Kidney glomerular epithelial cell (primary cell): Measurements from ENCODE around the gene MGMT.

Source experiments
- DNase-seq: peaks from one replicate; lab custom pipeline; 2025; lab: John Stamatoyannopoulos, UW

The MGMT gene

DNA sequence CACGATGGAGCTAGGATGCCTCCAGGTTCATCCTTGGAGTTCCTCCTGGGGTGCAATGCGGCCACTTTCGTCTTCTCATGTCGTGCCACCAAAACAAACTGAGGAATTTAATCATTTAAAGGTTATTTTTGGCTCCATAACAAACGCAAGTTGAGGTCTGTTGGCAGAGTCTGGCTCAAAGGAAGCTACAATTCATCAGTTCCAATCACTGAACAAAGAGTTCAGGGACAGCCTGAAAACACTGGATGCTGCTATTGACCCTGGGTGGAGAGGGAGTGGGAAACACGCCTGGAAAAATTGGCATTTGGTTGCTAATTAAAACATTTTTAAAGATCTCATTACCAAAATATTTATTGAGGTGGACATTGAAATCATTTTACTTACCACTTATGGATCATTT lies 11.4 kb upstream of the MGMT start:
- DNase-seq: no peak

DNA sequence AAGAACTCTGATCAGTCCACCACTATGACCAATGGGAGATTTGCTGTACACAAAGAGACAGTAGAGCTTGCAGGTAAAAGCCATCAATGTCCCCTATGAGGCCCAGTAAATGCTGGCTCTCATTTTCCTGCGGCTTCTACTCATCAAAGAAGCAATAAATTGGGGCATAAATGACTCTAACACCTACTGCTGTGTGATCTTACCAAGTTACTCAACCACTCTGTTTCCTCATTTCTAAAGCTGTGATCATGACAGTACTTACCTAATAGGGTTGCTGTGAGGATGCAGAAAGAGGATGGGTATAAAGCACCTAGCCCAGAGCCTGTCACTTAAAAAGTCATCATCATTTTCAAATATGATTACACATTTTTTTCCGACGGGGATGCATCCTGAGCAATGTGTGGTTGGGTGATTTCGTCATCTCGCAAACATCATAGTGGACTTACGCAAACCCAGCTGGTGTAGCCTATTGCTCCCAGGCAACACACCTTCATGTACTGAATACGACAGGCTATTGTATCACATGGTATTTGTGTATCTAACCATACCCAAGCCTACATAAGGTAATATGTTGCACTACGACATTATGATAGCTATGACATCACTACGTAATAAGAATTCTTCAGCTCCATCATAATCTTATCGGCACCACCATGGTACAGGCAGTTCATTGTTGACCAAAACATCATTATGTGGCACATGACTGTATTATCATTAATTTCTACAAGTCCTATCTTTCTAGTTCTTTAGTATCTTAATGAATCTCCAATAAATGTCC lies 7.1 kb upstream of the MGMT start:
- no peak for DNase-seq

DNA sequence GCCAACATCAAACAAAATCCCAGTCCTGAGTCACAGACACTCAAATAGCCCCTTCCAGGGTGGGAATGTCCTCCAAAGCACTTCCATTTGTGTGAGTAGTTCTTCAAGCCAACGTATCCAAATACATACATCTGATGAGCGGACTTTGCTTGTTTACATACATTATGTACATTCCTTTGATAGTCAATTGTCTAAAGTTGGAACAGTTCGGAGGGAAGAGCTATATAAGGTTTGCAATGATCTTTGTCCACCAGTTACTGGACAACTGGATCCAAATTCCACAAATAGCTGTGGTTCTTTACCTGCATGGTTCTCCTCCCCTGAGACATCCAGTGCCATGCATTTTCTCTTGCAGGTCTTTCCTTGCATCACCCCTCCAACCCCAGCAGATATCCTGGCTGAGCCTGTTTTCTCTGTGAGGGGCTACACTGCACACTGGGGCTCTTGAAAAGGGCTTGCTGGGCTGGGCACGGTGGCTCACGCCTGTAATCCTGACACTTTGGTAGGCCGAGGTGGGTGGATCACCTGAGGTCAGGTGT lies 4.7 kb upstream of the MGMT start:
- no peak for DNase-seq

DNA sequence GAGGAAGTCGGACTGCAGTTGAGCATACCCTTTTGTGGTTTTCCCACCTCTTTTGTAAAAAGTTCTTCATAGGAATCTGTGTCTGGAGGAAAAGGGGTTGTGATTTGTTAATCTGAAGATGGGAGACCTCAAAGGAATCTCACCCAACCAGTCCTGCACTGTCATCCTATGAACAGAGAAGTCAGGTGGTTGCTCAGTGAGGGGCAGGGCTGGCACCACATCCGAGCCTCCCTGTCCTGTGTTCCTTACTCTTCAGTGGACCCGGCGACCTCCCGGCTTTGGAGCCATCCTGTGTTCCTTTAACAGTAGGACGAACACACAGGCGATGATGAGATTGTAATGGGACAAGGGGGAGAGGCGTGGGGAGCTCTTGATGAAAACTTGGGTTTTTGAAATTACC lies 2.8 kb upstream of the MGMT start:
- no peak for DNase-seq

DNA sequence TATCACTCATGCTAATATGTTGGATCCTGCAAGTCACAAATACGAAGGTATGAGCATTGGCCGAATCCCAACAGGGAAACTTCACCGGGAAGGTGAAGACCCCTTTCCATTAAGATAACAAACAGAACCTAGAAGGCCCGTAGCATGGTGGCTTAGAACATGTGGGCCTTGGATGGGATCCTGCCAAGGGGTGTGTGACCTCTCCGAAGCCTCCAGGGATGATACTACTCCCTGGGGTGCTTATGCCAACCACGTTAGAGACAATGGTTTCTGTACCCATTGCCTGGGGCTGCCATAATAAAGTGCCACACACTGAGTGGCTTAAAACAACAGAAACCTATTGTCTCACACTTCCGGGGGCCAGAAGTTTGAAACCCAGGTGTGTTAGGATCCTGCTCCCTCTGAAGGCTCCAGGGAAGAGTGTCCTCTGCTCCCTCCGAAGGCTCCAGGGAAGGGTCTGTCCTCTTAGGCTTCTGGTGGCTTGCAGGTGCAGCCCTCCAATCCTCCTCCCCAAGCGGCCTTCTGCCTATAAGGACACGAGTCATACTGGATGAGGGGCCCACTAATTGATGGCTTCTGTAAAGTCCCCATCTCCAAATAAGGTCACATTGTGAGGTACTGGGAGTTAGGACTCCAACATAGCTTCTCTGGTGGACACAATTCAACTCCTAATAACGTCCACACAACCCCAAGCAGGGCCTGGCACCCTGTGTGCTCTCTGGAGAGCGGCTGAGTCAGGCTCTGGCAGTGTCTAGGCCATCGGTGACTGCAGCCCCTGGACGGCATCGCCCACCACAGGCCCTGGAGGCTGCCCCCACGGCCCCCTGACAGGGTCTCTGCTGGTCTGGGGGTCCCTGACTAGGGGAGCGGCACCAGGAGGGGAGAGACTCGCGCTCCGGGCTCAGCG lies 992 bp upstream of the MGMT start:
- DNase-seq: no peak

DNA sequence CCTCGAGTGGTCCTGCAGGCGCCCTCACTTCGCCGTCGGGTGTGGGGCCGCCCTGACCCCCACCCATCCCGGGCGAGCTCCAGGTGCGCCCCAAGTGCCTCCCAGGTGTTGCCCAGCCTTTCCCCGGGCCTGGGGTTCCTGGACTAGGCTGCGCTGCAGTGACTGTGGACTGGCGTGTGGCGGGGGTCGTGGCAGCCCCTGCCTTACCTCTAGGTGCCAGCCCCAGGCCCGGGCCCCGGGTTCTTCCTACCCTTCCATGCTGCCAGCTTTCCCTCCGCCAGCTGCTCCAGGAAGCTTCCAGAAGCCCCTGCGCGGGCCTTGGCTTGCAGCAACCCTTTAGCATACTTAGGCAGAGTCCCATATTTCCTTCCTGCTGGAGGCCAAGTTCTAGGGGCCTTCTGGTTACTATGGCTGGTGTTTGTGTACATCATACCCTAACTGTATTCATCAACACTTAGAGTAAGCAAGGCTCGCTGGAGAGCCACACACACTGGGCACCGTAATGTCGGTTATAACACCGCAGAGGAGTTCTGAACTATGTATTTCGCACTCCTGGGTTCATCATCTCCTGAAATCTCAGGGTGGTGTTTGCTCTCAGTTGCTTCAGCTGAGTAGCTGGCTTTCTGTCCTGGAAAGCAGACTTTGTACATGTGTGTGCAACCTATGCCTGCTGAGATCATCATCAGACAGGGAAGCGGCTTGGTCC lies 471 bp downstream of the MGMT start:
- no peak for DNase-seq

DNA sequence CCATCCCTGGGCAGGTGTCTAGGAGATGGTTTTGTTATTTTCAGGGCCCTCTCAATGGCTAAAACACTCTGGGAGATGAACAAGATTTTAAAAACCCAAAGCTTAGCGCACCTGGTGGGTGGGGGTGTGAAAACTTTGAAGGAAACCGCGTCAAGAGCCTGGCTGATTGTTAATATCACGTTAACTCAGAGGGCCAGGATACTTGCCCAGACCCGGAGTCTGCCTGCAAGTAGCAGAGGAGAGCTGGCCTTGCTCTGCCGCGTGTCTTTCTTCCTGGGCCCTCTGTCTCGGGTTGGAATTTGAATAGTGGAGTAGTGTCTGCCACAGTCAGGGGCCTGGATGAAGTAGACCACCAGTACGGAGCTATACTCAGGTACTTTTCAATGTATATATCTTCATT lies 1.1 kb downstream of the MGMT start:
- DNase-seq: no peak

DNA sequence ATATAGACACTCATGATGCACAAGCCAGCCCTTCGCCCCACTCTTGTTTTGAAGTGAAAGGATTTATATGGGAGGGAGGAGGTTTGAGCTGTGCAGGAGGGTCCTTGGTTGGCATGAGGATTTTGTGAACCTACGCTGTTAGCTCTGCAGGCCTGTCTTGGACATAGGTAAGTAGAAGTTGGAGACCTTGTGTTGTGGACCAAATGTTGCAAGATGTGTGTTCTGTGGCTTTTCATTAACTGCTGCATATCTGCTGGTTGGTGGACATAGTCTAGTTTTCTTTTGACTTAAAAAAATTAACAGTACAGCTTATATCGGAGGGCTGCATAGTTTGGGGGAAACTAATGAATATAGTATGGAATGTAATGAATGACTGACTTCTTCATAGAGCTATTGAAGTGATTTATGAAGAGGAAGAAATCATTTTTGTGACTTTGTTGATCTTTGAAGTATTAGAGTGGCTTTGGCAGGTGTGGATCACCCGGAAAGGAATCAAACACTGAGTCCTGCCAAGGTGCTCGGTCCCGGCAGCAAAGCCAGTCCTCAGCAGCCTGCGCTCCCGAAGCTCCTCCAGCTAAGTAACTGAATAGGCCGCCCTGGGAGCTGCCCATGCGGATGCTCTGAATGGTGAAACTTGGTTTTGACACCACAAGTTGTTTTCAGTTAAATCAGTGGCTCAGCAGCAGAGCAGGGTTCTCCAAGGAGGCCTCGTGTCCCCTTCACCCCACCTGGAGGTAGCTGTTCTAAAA lies 3.2 kb downstream of the MGMT start:
- DNase-seq: no peak

DNA sequence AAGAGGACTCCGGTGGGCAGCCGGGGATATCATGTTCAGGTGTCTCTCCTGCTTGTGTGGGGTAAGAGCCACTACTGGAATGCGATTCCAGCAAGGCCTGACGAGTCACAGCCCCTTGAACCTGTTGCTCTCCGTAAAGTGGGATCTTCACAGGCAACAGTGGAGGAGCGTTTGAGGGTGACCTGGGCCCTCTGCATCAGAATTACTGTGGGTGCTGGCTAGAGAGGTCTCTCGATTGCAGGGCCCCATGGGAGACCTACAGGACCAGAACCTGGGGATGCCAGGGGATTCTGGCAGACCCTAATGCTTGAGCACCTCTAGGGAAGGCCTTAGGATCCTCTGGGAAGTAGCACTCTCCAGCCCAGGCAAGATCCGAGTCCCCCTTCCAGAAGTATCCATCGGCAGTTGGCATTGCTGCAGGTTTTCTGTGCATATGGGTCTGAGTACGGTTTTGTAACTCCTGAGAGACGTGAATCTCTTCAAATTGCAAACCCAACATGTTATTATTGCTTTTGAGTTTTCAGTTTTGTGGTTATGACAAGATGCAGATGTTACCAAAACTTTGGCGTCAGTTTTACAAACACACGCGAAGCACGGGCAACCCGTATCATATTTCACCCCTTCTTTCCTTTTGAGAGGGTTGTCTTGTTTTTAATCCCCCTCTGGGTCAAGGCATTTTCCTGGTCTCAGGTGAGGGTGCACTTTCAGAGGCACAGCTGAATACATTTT lies 4.6 kb downstream of the MGMT start:
- no peak for DNase-seq

DNA sequence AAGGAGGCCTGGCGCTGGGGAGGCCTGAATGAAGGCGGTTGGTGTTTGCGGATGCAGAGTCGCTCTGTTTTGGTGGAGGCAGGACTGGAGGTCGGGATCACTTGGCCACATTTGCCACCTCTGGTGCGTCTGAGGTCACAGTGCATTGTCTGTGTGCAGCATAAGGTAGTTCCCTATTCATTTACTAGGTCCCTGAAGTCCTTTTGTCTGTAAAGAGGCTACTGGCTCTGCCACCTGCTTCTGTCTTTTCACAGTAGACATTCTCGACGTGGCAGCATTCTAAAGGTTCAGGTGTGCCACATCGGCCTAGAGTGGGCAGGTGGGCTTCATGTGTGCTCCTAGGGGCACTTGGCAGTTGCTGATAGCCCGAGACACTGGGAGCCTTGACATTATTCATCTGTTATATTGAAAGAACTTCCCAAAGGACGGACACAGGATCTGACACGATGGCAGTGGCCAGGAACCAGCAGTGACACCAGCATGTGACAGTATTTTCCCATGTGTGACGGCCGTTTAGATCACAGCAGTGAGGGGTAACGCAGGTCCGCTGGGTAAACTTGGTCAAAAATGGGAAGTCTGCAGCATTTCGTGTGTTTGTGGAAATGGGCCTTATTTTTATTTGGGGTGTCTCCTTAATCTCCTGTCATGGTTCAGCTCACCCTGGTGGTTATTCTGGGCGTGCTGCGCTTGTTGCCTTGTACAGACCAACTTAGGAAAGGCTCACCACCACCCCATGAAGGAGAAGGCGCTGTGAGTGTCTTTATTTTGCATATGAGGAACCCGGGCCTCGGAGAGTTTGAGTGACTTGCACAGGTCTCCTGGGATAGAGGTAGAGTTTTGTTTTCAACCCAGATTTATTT lies 5.9 kb downstream of the MGMT start:
- no peak for DNase-seq

DNA sequence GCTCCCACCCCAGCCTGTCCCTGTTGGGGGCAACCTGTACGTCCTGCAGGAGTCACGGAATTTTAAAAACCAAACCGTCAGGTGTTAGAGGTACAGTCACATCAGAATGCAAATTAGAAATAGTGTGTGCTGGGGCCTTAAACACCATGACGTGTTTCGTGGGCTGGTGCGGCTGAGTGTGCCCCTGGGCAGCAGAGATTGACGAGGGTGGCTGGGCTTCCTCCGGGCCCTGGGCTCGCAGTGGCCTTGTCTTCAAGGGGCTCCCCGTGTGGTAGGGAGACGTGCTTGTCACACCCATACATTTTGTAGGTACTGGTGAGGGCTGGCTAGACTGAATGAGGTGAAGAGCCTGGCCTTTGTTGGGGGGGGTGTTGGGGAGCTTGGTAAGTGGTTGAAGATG lies 7.6 kb downstream of the MGMT start:
- no peak for DNase-seq

DNA sequence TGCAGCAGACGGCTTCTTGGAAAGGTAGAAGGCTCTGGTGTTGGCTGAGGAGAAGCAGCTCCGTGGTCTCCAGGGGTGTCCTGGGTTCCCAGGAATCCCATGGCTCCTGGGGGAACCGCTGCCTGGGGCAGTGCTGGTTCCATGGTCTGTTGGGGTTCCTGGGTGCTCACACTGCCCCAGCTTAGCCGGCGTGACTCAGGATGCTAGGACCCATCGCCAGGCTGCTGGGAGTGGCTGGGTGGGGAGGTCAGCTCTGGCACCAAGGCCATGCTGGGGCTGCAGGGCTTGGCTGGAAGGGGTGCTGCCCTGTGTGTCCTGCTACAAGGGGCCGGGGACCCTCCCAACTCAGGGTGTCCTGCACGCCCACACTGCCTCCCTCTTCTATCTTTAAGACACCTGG lies 9.4 kb downstream of the MGMT start:
- DNase-seq: no peak

DNA sequence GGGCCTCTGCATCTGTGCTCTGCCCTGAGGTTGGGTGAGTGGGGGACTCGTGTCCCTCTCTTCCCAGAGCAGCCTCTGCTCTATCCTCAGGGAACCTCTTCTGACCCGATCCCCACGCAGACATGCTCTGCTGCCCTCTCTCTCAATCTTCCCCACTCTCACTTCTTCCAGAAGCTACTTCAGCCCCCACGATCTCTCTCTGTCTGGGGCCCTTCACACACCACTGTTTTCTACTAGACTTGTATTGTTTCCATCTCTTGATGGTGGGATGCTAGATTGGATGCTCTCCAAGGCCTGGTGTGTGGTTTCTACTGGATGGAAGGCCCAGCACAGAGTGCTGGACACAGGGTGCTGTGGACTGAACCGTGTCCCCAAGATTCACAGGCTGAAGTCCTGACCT lies 10.0 kb downstream of the MGMT start:
- no peak for DNase-seq

DNA sequence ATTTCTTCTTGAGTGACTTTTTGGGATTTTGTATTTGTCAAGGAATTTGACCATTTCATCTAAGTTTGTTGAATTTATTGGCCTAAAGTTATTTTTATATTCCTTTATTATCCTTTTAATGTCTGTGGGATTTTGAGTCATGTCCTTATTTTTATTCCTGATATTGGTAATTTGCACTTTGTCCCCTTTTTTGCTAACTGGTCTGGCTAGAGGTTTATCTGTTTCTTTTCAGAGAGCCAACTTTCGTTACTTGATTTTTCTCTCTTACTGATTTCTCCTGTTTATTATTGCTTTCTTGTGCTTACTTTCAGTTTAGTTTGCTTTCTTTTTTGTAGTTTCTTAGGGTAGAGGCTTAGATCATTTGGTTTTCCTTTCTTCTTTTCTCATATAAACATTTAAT lies 14.6 kb downstream of the MGMT start:
- DNase-seq: no peak

DNA sequence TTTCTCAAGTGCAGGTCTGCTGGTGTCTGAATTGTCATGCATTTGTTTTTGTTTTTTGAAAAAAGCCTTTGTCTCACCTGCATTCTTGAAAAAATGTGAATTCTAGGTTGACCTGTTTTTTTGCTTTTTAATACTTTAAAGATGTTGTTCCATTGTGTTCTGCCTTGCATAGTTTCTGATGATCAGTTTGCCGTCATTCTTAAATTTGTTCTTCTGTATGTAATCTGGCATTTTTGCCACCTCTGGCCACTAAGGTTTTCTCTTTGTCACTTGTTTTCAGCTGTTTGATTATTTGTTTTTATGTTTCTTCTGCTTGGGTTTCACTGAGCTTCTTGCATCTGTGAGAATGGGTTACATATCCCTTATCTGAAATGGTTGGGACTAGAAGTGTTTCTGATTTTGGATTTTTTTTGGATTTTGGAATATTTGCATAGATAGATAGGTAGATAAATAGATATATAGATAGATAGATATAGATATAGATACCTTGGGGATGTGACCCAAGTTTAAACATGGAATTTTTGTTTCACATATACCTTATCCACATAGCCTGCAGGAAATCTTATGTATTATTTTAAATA lies 16.5 kb downstream of the MGMT start:
- DNase-seq: no peak

DNA sequence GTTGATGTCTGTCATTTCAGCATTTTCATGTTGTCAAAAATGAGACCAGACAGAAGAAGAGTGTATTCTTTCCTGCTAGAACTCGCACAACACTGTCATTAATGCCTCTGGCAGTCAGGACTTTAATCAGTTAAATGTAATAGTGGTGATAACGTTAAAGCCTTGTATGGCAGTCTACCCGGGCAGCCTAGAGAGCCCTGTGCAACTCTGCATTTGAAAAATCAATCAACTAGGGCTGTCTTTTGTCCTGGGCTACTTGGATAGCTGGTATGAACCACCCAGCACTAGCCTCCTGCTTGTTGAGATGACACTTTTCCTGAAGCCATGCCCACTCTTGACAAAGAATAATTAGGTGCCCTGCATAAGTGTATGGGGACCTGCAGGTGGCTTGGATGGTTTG lies 19.8 kb downstream of the MGMT start:
- DNase-seq: no peak

DNA sequence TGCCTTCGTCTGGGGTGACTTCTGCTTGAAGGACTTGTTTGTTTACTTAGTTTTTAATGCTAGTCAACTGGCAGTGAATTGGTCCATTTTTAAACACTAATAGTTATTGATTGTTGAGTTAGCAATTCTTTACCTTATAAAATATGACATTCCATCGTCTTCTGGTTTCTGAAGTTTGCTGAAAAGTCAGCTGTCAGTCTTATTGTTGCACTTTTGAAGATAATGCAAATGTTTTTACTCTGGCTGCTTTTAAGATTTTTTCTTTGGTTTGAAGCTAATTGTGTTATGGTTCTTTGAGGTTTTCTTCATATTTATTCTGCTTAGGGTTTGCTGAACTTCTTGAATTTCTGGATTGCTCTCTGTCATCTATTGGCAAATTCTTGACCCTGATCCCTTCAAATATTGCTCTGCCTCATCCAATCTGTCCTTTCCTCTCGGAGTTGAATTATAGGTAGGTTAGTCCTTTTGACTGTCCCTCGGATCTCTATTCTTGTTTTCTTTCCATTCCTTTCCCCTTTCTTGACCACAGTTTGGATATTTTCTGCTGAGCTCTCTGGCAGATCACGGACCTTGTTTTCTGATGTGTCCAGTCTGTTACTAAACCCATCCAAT lies 24.2 kb downstream of the MGMT start:
- DNase-seq: peak; percentile 3

DNA sequence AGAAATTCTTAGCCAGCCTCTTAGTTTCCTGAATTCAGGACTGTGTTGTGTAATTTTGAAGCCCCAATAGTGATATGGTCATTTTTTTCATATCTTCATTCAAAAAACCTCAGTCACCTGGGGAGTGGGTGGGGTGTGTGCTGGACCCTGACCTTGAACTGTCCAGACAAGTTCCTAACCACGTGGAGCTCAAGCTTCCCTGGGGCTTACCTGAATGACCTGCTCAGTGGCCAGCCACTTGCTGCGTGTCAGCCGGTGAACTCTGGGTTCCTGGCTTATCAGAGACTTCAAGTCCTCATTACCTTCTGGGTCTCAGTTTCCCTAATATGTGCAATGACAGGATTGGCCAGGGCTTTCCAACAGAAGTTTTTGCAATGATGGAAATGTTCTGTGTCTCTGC lies 27.1 kb downstream of the MGMT start:
- no peak for DNase-seq

DNA sequence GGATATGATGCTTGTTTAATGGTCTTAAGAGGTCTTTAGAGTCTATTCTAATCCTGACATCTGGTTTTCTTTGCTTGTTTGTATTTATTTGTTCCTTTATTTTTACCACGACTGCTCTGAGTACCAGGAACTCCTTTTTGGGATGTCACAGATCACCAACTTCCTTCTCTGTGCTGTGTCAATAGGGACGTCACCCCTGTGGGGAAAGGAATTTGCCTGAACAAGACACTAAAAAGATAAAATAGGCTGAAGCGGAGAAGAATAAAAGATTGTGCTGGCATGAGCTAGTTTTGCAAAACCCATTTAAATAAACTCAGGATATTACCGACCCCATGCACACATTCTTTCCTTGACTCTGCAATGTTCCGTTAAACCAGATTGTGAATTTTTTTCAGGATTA lies 27.7 kb downstream of the MGMT start:
- DNase-seq: no peak
